Prostate gland (tissue), 2 donors: Measurements from ENCODE around the gene PML.

Experiments used
- POLR2AphosphoS5 ChIP-seq: sonication (generic); formaldehyde crosslinking; IDR thresholded peaks from one replicate; pipeline ENCODE4 v1.6.1; 2017; ENCODE audit warnings: antibody characterized with exemption
- TF ChIP-seq, protein P1 (sequence below), 4 experiments: fragments of 200-600 bp in 2 of 4; fragments of 450-650 bp in 2 of 4; sonication (generic) in 2 of 4; IDR thresholded peaks; 1 replicate in 3 of 4; 2 replicates in 1 of 4; pipeline ENCODE4 v1.5.1; 2016 to 2019; ENCODE audit warnings: antibody characterized with exemption in 4 of 4, mild to moderate bottlenecking in 2 of 4, moderate library complexity in 2 of 4

DNA sequence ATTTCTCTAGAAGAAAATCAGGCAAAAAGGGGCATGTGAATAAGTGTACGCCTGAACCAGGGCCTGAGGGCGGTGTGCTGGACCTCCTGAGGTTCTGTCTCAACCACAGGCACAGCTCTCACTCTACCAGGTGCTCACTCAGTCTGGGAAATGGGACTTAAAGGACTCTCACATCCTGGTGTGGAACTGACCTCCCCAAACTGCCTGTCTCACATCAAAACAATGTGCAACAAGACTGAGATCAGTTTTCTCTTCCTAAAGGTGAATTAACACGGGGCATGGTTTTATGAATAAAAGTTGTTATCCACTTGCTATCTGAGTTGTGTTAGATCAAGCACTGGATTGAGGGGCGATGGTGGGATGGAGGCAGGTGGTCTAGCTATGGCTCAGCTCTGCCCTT, 7.3 kb upstream of the PML start:
- no peak for TF ChIP-seq POLR2AphosphoS5
- TF ChIP-seq, protein P1, sequence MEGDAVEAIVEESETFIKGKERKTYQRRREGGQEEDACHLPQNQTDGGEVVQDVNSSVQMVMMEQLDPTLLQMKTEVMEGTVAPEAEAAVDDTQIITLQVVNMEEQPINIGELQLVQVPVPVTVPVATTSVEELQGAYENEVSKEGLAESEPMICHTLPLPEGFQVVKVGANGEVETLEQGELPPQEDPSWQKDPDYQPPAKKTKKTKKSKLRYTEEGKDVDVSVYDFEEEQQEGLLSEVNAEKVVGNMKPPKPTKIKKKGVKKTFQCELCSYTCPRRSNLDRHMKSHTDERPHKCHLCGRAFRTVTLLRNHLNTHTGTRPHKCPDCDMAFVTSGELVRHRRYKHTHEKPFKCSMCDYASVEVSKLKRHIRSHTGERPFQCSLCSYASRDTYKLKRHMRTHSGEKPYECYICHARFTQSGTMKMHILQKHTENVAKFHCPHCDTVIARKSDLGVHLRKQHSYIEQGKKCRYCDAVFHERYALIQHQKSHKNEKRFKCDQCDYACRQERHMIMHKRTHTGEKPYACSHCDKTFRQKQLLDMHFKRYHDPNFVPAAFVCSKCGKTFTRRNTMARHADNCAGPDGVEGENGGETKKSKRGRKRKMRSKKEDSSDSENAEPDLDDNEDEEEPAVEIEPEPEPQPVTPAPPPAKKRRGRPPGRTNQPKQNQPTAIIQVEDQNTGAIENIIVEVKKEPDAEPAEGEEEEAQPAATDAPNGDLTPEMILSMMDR (IDR thresholded peaks at IDR 0.05): no peak
